Sigmoid colon (tissue), 4 donors: ENCODE data around the gene LYPD3.

Experiments used
- EP300 ChIP-seq, 4 donors: sonication (generic); formaldehyde crosslinking; IDR thresholded peaks; one replicate each; pipeline ENCODE4 v1.6.1; 2017; ENCODE audit warnings: antibody characterized with exemption in 4 of 4
- POLR2A ChIP-seq, 2 donors: fragments of 450-650 bp; IDR thresholded peaks; one replicate each; pipeline ENCODE4 v1.6.1; 2016; ENCODE audit warnings: antibody characterized with exemption in 2 of 2, mild to moderate bottlenecking in 2 of 2, moderate library complexity in 2 of 2
- TF ChIP-seq, protein P1 (sequence below), 4 experiments: fragments of 450-650 bp in 3 of 4; fragments of 200-600 bp in 1 of 4; IDR thresholded peaks; one replicate each; pipeline ENCODE4 v1.5.1; 2016 to 2019; ENCODE audit warnings: antibody characterized with exemption in 4 of 4, mild to moderate bottlenecking in 3 of 4, moderate library complexity in 2 of 4

DNA sequence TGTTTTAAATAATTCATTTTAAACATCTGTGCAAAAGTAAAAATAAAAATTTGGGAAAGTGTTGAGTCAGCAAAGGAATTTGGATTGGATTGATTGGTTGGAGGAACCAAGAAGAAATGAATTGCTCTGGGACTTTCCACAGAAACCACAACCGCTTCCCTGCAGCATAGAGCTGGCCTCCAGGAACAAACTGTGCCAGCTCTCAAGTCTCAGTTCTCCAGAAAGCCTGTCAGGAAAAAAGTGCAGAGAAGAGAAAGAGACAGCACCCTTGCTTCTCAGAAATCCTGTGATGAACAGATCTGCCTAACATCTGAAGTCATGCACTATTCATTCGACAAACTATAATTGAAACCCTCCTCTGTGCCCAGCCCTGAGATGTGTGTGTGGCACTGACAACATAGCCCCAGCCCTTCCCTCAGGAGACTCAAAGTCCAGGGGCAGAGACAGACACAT is 14.8 kb downstream of the LYPD3 start:
- TF ChIP-seq, protein P1, sequence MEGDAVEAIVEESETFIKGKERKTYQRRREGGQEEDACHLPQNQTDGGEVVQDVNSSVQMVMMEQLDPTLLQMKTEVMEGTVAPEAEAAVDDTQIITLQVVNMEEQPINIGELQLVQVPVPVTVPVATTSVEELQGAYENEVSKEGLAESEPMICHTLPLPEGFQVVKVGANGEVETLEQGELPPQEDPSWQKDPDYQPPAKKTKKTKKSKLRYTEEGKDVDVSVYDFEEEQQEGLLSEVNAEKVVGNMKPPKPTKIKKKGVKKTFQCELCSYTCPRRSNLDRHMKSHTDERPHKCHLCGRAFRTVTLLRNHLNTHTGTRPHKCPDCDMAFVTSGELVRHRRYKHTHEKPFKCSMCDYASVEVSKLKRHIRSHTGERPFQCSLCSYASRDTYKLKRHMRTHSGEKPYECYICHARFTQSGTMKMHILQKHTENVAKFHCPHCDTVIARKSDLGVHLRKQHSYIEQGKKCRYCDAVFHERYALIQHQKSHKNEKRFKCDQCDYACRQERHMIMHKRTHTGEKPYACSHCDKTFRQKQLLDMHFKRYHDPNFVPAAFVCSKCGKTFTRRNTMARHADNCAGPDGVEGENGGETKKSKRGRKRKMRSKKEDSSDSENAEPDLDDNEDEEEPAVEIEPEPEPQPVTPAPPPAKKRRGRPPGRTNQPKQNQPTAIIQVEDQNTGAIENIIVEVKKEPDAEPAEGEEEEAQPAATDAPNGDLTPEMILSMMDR (IDR thresholded peaks at IDR 0.05), result no peak
- TF ChIP-seq POLR2A (IDR thresholded peaks at IDR 0.05), result no peak
- no peak for TF ChIP-seq EP300 (IDR thresholded peaks at IDR 0.05)
